HG03575 (cell line): ENCODE results near the gene NECTIN2.
"Not testable (repeated sequence)": the region's sequence is repeated elsewhere in the genome, so short reads cannot be mapped to it uniquely, and the experiment has no call there.

ENCODE experiments used
- ATAC-seq: cut with Tn5 transposase; IDR thresholded peaks from one replicate; pipeline ENCODE4 v1.9.1; 2021; ENCODE audit not compliant: unreplicated experiment, insufficient number of reproducible peaks, low FRiP score; ENCODE audit errors: extremely low read depth

The NECTIN2 gene

DNA sequence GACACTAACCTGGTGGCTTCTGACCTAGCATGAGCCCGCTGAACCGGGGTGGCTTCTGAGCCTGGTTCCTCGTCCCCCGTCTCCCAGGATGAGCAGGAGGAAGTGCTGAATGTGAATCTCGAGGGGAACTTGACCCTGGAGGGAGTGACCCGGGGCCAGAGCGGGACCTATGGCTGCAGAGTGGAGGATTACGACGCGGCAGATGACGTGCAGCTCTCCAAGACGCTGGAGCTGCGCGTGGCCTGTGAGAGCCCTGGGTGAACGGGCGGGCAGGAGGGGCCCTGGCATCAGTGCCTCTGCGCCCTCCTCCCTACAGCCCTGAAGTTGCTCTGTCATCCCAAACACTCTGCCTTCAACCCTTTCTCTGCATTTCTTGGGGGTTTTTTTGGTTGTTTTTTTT is 31.6 kb upstream of the NECTIN2 start:
- no peak for ATAC-seq

- ATAC-seq, result no peak
Observed at GRCh38 chr19:44816301-44816700, 29.8 kb upstream of the NECTIN2 start.

DNA sequence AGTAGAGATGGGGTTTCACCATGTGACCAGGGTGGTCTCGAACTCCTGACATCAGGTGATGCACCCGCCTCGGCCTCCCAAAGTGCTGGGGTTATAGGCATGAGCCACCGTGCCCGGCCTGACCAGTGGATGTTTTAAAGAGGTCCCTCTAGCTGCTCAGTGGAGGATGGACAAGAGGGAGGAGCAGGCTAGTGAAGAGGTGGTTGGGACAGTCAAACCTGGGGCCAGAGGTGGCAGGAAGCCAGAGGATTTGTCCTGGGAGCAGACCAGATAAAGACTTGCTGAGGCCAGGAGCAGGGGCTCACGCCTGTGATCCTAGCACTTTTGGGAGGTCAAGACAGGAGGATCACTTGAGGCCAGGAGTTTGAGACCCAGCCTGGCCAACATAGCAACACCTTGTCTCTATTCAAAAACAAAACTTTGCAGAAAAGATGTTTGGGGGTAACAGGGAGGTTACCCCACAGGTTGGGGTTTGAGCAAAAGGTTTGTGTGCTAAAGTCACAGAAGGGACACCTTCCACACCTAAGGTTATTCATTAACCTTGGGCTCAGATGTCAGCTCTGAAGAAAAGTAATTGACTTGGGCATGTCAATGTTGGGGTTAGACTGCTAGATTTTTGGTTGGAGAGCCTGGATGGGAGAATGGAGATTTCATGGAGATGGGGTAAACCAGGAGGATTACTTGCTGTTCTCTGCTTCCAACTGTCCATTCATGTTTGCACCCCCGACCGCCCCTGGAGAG is 28.2 kb upstream of the NECTIN2 start:
- no peak for ATAC-seq

DNA sequence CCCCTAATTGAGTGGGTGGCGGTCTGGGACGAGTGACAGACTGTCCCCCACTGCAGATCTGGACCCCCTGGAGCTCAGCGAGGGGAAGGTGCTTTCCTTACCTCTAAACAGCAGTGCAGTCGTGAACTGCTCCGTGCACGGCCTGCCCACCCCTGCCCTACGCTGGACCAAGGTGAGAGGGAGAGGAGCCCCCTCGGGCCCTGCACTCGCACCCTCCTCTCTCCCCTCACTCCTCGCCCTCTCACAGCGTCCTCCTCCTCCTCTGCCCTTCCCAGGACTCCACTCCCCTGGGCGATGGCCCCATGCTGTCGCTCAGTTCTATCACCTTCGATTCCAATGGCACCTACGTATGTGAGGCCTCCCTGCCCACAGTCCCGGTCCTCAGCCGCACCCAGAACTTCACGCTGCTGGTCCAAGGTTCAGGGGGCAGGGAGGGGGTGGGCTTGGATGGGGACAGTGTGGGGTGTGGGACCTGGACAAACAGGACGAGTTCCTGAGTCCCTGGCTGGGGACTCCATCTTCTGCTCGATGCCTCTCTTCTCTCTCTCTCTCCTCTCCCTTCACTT is 27.5 kb upstream of the NECTIN2 start:
- no peak for ATAC-seq

DNA sequence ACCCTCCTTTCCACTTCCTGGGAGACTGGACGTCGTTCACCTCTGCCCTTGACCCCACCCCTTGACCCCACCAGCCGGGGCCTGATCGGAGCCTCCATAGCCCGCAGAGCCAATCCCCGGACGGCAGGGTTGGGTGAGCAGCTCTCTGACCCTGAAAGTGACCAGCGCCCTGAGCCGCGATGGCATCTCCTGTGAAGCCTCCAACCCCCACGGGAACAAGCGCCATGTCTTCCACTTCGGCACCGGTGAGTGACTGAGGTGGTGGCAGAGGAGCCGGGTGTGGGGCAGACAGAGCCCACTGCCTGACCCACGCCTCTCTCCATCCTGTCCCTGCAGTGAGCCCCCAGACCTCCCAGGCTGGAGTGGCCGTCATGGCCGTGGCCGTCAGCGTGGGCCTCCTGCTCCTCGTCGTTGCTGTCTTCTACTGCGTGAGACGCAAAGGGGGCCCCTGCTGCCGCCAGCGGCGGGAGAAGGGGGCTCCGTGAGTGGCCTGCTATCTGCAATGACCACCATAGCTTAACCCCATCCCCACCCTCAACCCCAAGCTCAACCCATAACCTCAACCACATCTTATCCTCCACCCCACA is 26.8 kb upstream of the NECTIN2 start:
- ATAC-seq, result no peak

DNA sequence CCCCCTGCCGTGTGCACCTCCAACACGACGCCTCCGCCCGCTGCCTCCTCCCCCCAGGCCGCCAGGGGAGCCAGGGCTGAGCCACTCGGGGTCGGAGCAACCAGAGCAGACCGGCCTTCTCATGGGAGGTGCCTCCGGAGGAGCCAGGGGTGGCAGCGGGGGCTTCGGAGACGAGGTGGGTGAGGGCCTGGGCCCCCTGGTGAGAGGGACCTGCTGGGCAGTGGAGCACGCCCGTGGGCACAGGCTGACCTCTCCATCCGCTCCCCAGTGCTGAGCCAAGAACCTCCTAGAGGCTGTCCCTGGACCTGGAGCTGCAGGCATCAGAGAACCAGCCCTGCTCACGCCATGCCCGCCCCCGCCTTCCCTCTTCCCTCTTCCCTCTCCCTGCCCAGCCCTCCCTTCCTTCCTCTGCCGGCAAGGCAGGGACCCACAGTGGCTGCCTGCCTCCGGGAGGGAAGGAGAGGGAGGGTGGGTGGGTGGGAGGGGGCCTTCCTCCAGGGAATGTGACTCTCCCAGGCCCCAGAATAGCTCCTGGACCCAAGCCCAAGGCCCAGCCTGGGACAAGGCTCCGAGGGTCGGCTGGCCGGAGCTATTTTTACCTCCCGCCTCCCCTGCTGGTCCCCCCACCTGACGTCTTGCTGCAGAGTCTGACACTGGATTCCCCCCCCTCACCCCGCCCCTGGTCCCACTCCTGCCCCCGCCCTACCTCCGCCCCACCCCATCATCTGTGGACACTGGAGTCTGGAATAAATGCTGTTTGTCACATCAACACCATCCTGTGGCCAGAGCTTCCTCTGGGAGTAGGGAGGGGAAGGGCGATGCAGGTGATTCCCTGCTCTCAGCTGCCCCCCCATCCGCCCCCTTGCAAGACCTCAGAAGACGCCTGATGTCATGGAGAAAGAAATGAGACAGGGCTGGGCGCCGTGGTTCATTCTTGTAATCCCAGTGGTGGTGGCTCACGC is 25.2 kb upstream of the NECTIN2 start:
- no peak for ATAC-seq

GRCh38 chr19:44822177-44822576 is 23.9 kb upstream of the NECTIN2 start:
- ATAC-seq, result no peak

DNA sequence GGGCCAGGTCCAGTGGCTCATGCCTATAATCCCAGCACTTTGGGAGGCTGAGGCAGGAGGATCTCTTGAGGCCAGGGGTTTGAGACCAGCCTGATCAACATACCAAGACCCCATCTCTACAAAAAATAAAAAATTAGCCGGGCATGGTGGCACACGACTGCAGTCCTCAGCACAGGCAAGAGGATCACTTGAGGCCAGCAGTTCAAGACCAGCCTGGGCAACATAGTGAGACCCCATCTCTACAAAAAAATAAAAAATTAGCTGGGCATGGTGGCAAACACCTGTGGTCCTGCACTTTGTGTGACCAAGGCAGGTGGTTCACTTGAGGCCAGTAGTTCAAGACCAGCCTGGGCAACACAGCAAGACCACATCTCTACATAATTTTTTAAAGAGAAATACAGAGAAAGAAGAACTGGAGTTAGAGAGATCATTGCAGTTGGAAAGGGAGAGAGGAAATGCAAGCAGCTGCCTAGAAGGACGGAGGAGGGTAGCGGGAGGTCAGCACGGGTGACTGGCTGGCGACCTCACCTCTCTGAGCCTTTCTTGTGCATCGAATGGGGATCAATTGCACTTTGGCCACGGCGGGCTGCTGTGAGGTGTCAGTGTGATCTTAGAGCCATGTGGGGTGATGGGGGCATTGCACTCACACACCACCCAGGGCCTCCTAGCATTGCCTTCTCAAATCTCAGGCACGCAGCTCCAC is 23.3 kb upstream of the NECTIN2 start:
- no peak for ATAC-seq

DNA sequence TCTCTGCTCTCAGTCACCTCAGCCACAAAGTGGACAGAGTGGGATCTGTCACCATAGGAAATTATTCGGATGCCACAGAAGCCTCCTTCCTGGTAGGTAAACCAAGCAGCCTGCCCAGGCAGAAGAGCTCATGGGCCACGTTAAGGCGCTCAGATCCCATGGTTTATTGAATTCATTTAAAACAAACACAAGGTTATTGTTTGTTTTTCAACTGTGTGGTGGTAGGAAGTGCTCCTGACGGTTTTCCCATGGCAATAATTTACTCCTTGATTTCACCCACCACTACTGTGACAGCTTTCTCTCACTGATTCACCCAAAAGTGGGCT is 22.8 kb upstream of the NECTIN2 start:
- no peak for ATAC-seq

- no peak for ATAC-seq
Observed at GRCh38 chr19:44824761-44825160, 21.3 kb upstream of the NECTIN2 start.

- ATAC-seq, result not testable (repeated sequence)
Observed at GRCh38 chr19:44832875-44833274, 13.2 kb upstream of the NECTIN2 start.

- not testable (repeated sequence) for ATAC-seq
Observed at GRCh38 chr19:44834399-44834798, 11.7 kb upstream of the NECTIN2 start.

DNA sequence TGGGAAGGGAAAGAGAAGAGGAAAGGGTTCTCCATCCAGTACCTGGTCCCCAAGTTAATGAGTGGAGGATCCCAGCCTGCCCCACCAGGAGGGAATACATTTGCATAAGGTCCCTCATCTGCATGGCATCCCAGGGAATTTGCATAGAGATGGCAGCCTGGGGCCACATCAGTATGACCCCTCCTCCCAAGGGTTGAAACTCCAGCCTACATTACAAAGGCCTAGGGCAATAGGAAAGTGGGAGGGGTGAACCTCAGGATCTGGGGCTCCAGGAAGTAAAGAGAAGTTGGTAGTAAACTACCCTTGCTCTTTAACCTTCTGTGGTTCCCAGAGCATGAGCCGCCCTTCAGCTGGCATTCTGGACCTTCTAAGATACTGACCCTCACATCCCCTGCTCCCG is 6.8 kb upstream of the NECTIN2 start:
- ATAC-seq, result no peak

GRCh38 chr19:44840811-44841210 is 5.3 kb upstream of the NECTIN2 start:
- no peak for ATAC-seq

DNA sequence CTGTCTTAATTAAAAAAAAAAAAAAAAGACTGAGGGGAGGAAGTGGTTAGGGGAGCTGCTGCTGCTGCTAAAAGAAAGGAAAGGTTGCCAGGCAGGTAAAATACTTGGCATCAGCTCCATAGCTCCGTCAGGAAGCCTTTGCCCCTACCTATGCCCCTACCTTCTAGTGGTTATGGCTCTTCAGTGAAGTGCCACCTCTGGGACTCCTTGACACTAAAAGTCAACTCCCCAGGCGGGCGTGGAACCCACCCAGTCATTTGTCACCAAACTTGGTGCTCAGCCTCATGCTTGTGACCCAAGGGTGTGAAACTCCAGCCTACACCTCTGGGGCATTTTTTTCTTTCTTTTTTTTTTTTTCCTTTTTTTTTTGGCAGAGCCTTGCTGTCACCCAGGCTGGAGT is 4.9 kb upstream of the NECTIN2 start:
- no peak for ATAC-seq

GRCh38 chr19:44845286-44845611 is 848 bp upstream of the NECTIN2 start:
- ATAC-seq, result no peak

GRCh38 chr19:44846455-44847143 is 502 bp downstream of the NECTIN2 start:
- no peak for ATAC-seq

- no peak for ATAC-seq
Observed at GRCh38 chr19:44847144-44848035, 1.3 kb downstream of the NECTIN2 start.
